SH-SY5Y (cell line): ENCODE results near the gene UBQLN1.

Experiments
- GATA2 ChIP-seq: IDR thresholded peaks from 2 replicates; pipeline ENCODE4 v1.6.1; 2011; ENCODE audit warnings: mild to moderate bottlenecking, low read depth, low read length
- GATA3 ChIP-seq: IDR thresholded peaks from 2 replicates; pipeline ENCODE4 v1.6.1; 2011; ENCODE audit warnings: low read depth, mild to moderate bottlenecking, low read length, moderate library complexity

The UBQLN1 gene

GRCh38 chr9:83625178-83625577 is 82.6 kb downstream of the UBQLN1 start:
- TF ChIP-seq GATA2 (no peak), GATA3 (no peak)

- TF ChIP-seq GATA3, result no peak
- no peak for TF ChIP-seq GATA2
Measured at GRCh38 chr9:83623679-83624076, 84.1 kb downstream of the UBQLN1 start.

- TF ChIP-seq GATA3 (no peak), GATA2 (no peak)
Measured at GRCh38 chr9:83622939-83623678, 84.6 kb downstream of the UBQLN1 start, which contains the start of gene IDNK. Gene IDNK (plus strand): TSS chr9:83623143. CDS start chr9:83623172, 29 bp downstream.

- TF ChIP-seq GATA2 (no peak), GATA3 (no peak)
Measured at GRCh38 chr9:83622433-83622938, 85.3 kb downstream of the UBQLN1 start.

GRCh38 chr9:83620841-83621636 is 86.7 kb downstream of the UBQLN1 start:
- TF ChIP-seq GATA2, result no peak
- no peak for TF ChIP-seq GATA3

- no peak for TF ChIP-seq GATA2
- no peak for TF ChIP-seq GATA3
Measured at GRCh38 chr9:83617299-83617698, 90.5 kb downstream of the UBQLN1 start.
